Keratinocyte (primary cell): Measurements from ENCODE around the gene GIT1. TPM values are rescaled to one million over a fixed set of nuclear protein-coding genes. Genes with fewer than 3 reads are reported as not detected.

Source experiments
- DNase-seq: peaks from one replicate; pipeline ENCODE4 v3.0.0-alpha.2; 2011; ENCODE audit warnings: low read depth, missing footprints, low spot score
- FAIRE-seq: peaks from 2 replicates; lab custom pipeline; 2011; peaks lifted over from hg19 to GRCh38; lab: Jason Lieb, UNC
- H2AFZ ChIP-seq: 2 replicates; pipeline ENCODE4 v1.6.0; 2012; ENCODE audit warnings: low read length, control low read depth, inconsistent platforms; ENCODE audit not compliant: control insufficient read depth
- H3K27ac ChIP-seq: 2 replicates; pipeline ENCODE4 v1.5.1; 2011; ENCODE audit warnings: low read length; ENCODE audit not compliant: control insufficient read depth, insufficient read depth
- H3K27me3 ChIP-seq: 3 replicates; pipeline ENCODE4 v1.6.0; 2011; ENCODE audit warnings: low read length; ENCODE audit not compliant: control insufficient read depth, insufficient read depth; ENCODE audit errors: extremely low read depth
- H3K36me3 ChIP-seq, 2 experiments: 2 replicates in 1 of 2; 3 replicates in 1 of 2; pipeline ENCODE4 v1.5.1; 2011; ENCODE audit warnings: low read length in 2 of 2, mild to moderate bottlenecking in 1 of 2; ENCODE audit not compliant: control insufficient read depth in 2 of 2, insufficient read depth in 2 of 2; ENCODE audit errors: extremely low read depth in 1 of 2
- H3K4me1 ChIP-seq: 3 replicates; pipeline ENCODE4 v1.5.1; 2011; ENCODE audit warnings: low read length; ENCODE audit not compliant: control insufficient read depth, insufficient read depth; ENCODE audit errors: extremely low read depth
- H3K4me2 ChIP-seq: 3 replicates; pipeline ENCODE4 v1.6.0; 2011; ENCODE audit warnings: low read depth, low read length; ENCODE audit not compliant: control insufficient read depth, insufficient read depth; ENCODE audit errors: extremely low read depth
- H3K4me3 ChIP-seq, 3 experiments: fragments of 200-600 bp in 1 of 3; sonication (generic) in 1 of 3; 2 replicates in 2 of 3; 3 replicates in 1 of 3; pipeline ENCODE4 v1.5.1; 2011 to 2016; ENCODE audit warnings: low read length in 3 of 3, mild to moderate bottlenecking in 3 of 3, control low read depth in 2 of 3, inconsistent platforms in 1 of 3, low read depth in 1 of 3, mixed read lengths in 1 of 3, mixed run types in 1 of 3, moderate library complexity in 1 of 3; ENCODE audit not compliant: control insufficient read depth in 2 of 3, insufficient read depth in 2 of 3; ENCODE audit errors: extremely low read depth in 1 of 3
- H3K79me2 ChIP-seq: 2 replicates; pipeline ENCODE4 v1.6.0; 2012; ENCODE audit warnings: low read length; ENCODE audit not compliant: control insufficient read depth, insufficient read depth
- H3K9ac ChIP-seq: 3 replicates; pipeline ENCODE4 v1.6.0; 2011; ENCODE audit warnings: low read length; ENCODE audit not compliant: control insufficient read depth, insufficient read depth; ENCODE audit errors: extremely low read depth
- H3K9me1 ChIP-seq: 3 replicates; pipeline ENCODE4 v1.6.0; 2011; ENCODE audit warnings: low read length; ENCODE audit not compliant: control insufficient read depth, insufficient read depth; ENCODE audit errors: extremely low read depth
- H3K9me3 ChIP-seq: 2 replicates; pipeline ENCODE4 v1.5.1; 2012; ENCODE audit warnings: low read depth, low read length; ENCODE audit not compliant: control insufficient read depth
- H4K20me1 ChIP-seq: 3 replicates; pipeline ENCODE4 v1.6.0; 2011; ENCODE audit warnings: low read length; ENCODE audit not compliant: control insufficient read depth, insufficient read depth; ENCODE audit errors: extremely low read depth
- CTCF ChIP-seq, 3 experiments: IDR thresholded peaks in 1 of 3; conservative IDR thresholded peaks in 1 of 3; optimal IDR thresholded peaks in 1 of 3; 2 replicates in 2 of 3; 3 replicates in 1 of 3; pipeline versions ENCODE3 to v1.5.1; 2011; ENCODE audit warnings: low read length in 3 of 3, mild to moderate bottlenecking in 3 of 3, moderate library complexity in 2 of 3, control low read depth in 1 of 3, inconsistent platforms in 1 of 3; ENCODE audit not compliant: insufficient read depth in 2 of 3; ENCODE audit errors: extremely low read depth in 1 of 3
- EZH2 ChIP-seq: IDR thresholded peaks from one replicate; pipeline ENCODE4 v1.6.1; 2012; ENCODE audit warnings: inconsistent platforms, mild to moderate bottlenecking, low read length, moderate library complexity
- dilution Hi-C: fragments of 300-500 bp; cut with MboI; formaldehyde crosslinking; loops from one replicate; pipeline ENCODE4 v1.7.0; 2020; ENCODE audit warnings: low sequenced_read_pairs; ENCODE audit not compliant: extremely low pct_ligation_motif_present
- polyA plus RNA-seq, 5 experiments: library from polyadenylated mRNA; depleted of rRNA in 3 of 5; stranded (reverse) in 3 of 5; stranded (forward) in 1 of 5; unstranded in 1 of 5; fragments of >200 nt; gene quantifications; 1 replicate in 1 of 5; 2 replicates in 3 of 5; 3 replicates in 1 of 5; pipeline versions ENCODE4 v1.2.1 to v1.2.3, GENCODE V29; 2011 to 2012; ENCODE audit warnings: missing spikeins in 2 of 5, low read depth in 1 of 5, low replicate concordance in 1 of 5

GIT1 gene
- polyA plus RNA-seq, 1 donor (not counting 4 experiments of a cell fraction or from before 2014, with no cell fraction given): 42.7 TPM

GRCh38 chr17:29608986-29609385 lies 19.5 kb upstream of the GIT1 start:
- H3K4me2 ChIP-seq: no peak overlapping the region
- H3K4me1 ChIP-seq: peaks cover 5% of the 10 kb centered on the region
- H3K27me3 ChIP-seq: no peaks in the 10 kb centered on the region
- no peak for DNase-seq
- H3K4me3 ChIP-seq: no peak overlapping the region
- H3K9me3 ChIP-seq: no peaks in the 10 kb centered on the region
- no peaks in the 10 kb centered on the region for H3K9me1 ChIP-seq
- no peak overlapping the region for H3K9ac ChIP-seq
- H3K27ac ChIP-seq: no peak overlapping the region
- TF ChIP-seq CTCF (optimal IDR thresholded peaks at IDR 0.05 in 1 of 3, IDR thresholded peaks at IDR 0.05 in 1 of 3, conservative IDR thresholded peaks at IDR 0.05 in 1 of 3; ENCODE audit: extremely low read depth in 1 of 3, insufficient read depth in 2 of 3, low read length in 3 of 3) (no peak), EZH2 (no peak)
- dilution Hi-C loops: no loop called here
- no peaks in the 10 kb centered on the region for H3K36me3 ChIP-seq
- no peak overlapping the region for H2AFZ ChIP-seq
- FAIRE-seq: no peak
- no peaks in the 10 kb centered on the region for H4K20me1 ChIP-seq
- H3K79me2 ChIP-seq: no peaks in the 10 kb centered on the region

- H3K4me3 ChIP-seq: no peak overlapping the region
- no peaks in the 10 kb centered on the region for H3K4me1 ChIP-seq
- H3K79me2 ChIP-seq: no peaks in the 10 kb centered on the region
- TF ChIP-seq EZH2 (no peak), CTCF (optimal IDR thresholded peaks at IDR 0.05 in 1 of 3, IDR thresholded peaks at IDR 0.05 in 1 of 3, conservative IDR thresholded peaks at IDR 0.05 in 1 of 3; ENCODE audit: extremely low read depth in 1 of 3, insufficient read depth in 2 of 3, low read length in 3 of 3) (no peak)
- no peaks in the 10 kb centered on the region for H4K20me1 ChIP-seq
- no peak overlapping the region for H2AFZ ChIP-seq
- no peak overlapping the region for H3K27ac ChIP-seq
- H3K9me1 ChIP-seq: no peaks in the 10 kb centered on the region
- H3K4me2 ChIP-seq: no peak overlapping the region
- FAIRE-seq (no peak), DNase-seq (no peak)
- dilution Hi-C loops: no loop called here
- no peak overlapping the region for H3K9ac ChIP-seq
- H3K36me3 ChIP-seq: no peaks in the 10 kb centered on the region
- no peaks in the 10 kb centered on the region for H3K9me3 ChIP-seq
- H3K27me3 ChIP-seq: no peaks in the 10 kb centered on the region
Observed at GRCh38 chr17:29607557-29608195, 18.2 kb upstream of the GIT1 start.
